ACHN (cell line): Measurements from ENCODE around the gene RTN4RL2.
"Not testable (repeated sequence)": the region's sequence is repeated elsewhere in the genome, so short reads cannot be mapped to it uniquely, and the experiment has no call there.

Source experiments
- DNase-seq: peaks from one replicate; pipeline ENCODE4 v3.0.0-alpha.2; 2015
- in situ Hi-C: cut with HindIII; loops from 2 replicates; pipeline ENCODE4 v1.10.0; 2017; ENCODE audit warnings: low sequenced_read_pairs, low pct_ligation_motif_present, low pct_unique_long_range_greater_than_20kb

The RTN4RL2 gene

DNA sequence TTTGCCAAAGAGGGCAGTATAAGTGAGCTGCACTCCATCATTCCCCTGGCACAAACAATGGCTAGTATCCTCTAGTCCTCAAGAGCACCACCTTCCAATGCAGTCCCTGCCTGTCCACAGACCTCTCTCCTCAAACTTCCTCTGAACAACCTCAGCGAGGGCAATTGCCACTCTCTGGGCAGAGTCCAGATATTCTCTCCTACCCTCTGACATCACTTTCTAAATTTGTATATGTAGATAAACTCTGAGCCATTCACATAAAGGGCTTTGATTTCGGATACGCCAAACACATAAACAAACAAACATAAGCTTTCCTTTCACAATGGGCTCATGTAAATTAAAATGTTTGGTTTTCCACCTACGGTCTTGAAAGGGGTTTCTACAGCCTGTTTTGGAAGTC, 30.4 kb upstream of the RTN4RL2 start:
- DNase-seq = no peak
- in situ Hi-C loops = no loop called here

DNA sequence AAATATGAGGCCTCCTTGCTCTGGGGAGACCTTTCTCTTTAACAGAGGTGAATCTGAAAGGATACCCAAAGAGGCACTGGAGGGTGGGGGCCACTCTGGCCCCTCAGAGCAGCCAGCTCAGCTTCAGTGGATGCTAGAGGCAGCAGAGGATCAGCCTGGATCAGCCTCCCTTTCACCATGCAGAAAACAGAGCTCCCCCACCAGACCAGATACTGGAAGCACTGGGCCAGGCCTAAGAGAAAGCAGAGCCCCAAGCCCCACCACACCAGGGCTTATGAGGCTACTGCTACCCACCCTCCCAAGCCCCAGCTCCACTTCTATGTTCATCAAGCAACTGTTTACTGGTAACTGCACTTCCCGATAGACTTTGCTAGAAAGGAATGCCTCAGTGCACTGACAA, 29.4 kb upstream of the RTN4RL2 start:
- DNase-seq = no peak

GRCh38 chr11:57432149-57432561, 28.2 kb upstream of the RTN4RL2 start:
- in situ Hi-C loops = no loop called here
- no peak for DNase-seq

More for the DNA sequence above, 29.4 kb upstream of the RTN4RL2 start:
- in situ Hi-C loops = no loop called here

DNA sequence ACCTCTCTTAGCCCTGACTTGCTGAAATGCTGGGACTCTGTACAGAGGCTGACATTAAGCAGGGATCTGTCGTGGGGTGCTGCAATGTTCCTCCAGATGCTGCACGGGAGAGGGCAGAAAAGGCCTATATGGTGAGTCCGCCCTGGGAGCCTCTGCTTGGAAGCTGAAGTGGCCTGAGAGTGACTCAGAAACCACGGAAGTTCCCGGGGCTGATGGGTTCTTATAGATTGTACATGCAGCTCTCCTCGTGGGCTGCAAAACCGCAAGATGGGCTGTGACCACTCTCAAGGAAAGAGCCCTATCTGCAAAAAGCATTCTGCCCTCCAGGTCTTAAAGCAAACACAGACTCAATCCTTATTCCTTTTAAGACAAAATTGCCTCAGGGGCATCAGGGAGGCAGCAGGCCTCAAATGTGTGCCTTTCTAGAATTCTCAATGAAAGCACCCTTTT, 27.6 kb upstream of the RTN4RL2 start:
- peak; percentile 10 for DNase-seq
- in situ Hi-C loops = no loop called here

- in situ Hi-C loops = no loop called here
- DNase-seq = peak; percentile 54
Measured at GRCh38 chr11:57434640-57435546, 25.4 kb upstream of the RTN4RL2 start.

- DNase-seq = no peak
- in situ Hi-C loops = no loop called here
Measured at GRCh38 chr11:57436031-57436430, 24.3 kb upstream of the RTN4RL2 start.

GRCh38 chr11:57438345-57439285, 21.7 kb upstream of the RTN4RL2 start:
- DNase-seq = no peak
- in situ Hi-C loops = no loop called here

- in situ Hi-C loops = no loop called here
- no peak for DNase-seq
Measured at GRCh38 chr11:57439786-57440185, 20.5 kb upstream of the RTN4RL2 start.

- in situ Hi-C loops = no loop called here
- DNase-seq = no peak
Measured at GRCh38 chr11:57440744-57441414, 19.4 kb upstream of the RTN4RL2 start.

DNA sequence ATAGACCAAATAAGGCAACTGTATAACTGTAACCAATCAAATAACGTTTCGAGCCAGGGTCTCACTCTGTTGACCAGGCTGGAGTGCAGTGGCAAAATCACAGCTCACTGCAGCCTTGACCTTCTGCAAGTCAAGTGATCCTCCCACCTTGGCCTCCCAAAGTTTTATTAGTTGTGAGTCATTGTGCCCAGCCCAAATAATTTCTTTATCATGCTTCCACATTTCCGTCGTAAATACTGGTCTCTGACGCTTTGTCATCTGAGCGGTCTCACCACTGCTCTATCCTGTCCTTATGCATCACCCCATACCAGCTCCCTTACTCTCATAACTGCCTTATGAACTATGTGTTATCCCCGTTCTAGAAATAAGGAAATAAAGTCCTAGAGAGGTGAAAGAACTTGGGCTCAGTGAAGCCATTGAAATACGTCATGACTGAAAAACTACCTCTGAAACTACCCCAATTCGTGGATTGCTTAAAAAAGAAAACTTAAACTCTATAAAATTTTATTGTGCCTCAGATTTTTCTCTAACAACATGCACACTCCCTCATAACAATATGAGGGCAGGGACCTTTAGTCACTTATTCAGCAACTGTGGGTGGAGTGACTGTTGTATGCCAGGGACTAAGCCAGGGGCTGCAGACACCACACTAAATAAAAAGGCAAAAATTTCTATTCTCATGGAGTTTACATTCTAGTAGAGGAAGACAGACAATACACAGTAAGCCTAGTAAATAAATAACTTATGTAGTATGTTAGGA, 15.8 kb upstream of the RTN4RL2 start:
- DNase-seq = no peak
- in situ Hi-C loops = no loop called here

DNA sequence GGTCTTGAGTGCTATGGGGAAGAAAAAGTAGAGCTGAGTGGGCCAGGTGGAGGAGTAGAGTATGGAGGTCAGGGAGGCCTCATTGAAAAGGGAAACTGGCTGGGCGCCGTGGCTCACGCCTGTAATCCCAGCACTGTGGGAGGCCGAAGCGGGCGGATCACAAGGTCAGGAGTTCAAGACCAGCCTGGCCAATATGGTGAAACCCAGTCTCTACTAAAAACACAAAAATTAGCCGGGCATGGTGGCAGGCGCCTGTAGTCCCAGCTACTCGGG, 15.3 kb upstream of the RTN4RL2 start:
- in situ Hi-C loops, DNase-seq: not testable (repeated sequence)

DNA sequence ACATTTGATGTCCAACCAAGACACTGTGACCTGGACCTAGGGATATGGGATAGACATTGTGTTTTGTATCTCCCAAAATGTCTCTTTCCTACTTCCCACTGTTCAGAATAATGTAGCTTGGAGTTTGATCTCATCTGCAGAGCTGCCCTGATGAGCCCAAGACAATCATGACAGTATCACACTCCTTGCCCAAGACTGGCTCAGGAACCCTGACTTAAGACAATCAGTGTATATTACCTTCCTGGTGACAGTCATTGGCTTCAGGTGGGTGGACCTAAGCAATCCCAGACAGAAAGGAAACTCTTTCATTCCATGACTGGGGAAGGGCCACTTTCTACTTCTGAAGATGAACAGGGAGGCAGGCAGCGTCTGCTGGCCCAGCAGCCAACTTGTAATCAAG, 14.3 kb upstream of the RTN4RL2 start:
- in situ Hi-C loops = no loop called here
- DNase-seq = no peak

GRCh38 chr11:57453543-57454177, 6.7 kb upstream of the RTN4RL2 start:
- no peak for DNase-seq
- in situ Hi-C loops = no loop called here

GRCh38 chr11:57456960-57457642, 3.2 kb upstream of the RTN4RL2 start:
- in situ Hi-C loops = no loop called here
- DNase-seq = peak; percentile 78

DNA sequence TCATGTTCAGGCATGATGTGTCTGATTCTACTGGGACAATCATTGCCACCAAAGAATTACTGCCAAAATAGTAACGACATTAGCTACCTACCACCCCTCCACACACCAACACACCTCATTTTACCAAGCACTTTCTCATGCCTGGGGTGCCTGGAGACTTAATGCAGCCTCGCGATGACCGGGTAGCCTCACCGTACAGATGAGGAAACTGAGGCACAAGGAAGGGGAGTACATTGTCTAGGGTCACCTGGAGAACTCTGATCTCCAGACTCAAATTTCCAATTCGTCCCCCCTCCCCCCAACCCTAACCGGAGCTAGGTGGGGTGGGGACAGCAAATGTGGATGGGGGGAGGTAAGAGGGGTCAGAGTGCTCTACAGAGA, 2.7 kb upstream of the RTN4RL2 start:
- in situ Hi-C loops = no loop called here
- no peak for DNase-seq

GRCh38 chr11:57458060-57458409, 2.3 kb upstream of the RTN4RL2 start:
- in situ Hi-C loops = no loop called here
- DNase-seq = no peak

- DNase-seq = peak; percentile 17
- in situ Hi-C loops = no loop called here
Measured at GRCh38 chr11:57458410-57459163, 1.7 kb upstream of the RTN4RL2 start.
